GM19238 (cell line): ENCODE results near the gene PSMC3IP.
"Not testable (repeated sequence)": the region's sequence is repeated elsewhere in the genome, so short reads cannot be mapped to it uniquely, and the experiment has no call there.

ENCODE experiments used
- DNase-seq: peaks from one replicate; pipeline ENCODE4 v3.0.0; 2011; ENCODE audit warnings: low spot score; ENCODE audit not compliant: insufficient read length

Gene PSMC3IP

GRCh38 chr17:42540558-42540957 is 37.0 kb downstream of the PSMC3IP start:
- not testable (repeated sequence) for DNase-seq

- DNase-seq: no peak
Observed at GRCh38 chr17:42538482-42538881, 39.0 kb downstream of the PSMC3IP start.

- DNase-seq: no peak
Observed at GRCh38 chr17:42537826-42538451, 39.6 kb downstream of the PSMC3IP start.

- DNase-seq: no peak
Observed at GRCh38 chr17:42537156-42537805, 40.2 kb downstream of the PSMC3IP start.

- peak; percentile 96 for DNase-seq
Observed at GRCh38 chr17:42536372-42537155, 41.0 kb downstream of the PSMC3IP start.

GRCh38 chr17:42536048-42536371 is 41.5 kb downstream of the PSMC3IP start, which contains the start of gene NAGLU:
TSS of gene NAGLU (plus strand) at chr17:42536241. CDS start at chr17:42536273, 32 bp downstream.
- DNase-seq: peak; percentile 100

- no peak for DNase-seq
Observed at GRCh38 chr17:42535155-42536047, 42.1 kb downstream of the PSMC3IP start.

GRCh38 chr17:42531455-42532354 is 45.8 kb downstream of the PSMC3IP start:
- DNase-seq: peak; percentile 36

GRCh38 chr17:42530952-42531454 is 46.5 kb downstream of the PSMC3IP start:
- no peak for DNase-seq

- DNase-seq: no peak
Observed at GRCh38 chr17:42529061-42529460, 48.5 kb downstream of the PSMC3IP start.

- no peak for DNase-seq
Observed at GRCh38 chr17:42527932-42528331, 49.6 kb downstream of the PSMC3IP start.

GRCh38 chr17:42526031-42526444 is 51.5 kb downstream of the PSMC3IP start:
- no peak for DNase-seq

- DNase-seq: no peak
Observed at GRCh38 chr17:42525221-42525620, 52.3 kb downstream of the PSMC3IP start.

GRCh38 chr17:42522798-42523278 is 54.7 kb downstream of the PSMC3IP start:
- DNase-seq: no peak
